Central memory CD8-positive, alpha-beta T cell (primary cell): ENCODE results near the gene YWHAE.
"Not testable (repeated sequence)": the region's sequence is repeated elsewhere in the genome, so short reads cannot be mapped to it uniquely, and the experiment has no call there.

Experiments
- ATAC-seq: fragments of 150-1000 bp; cut with Tn5 transposase; replicated peaks from 2 replicates; pipeline ENCODE4 v1.10.0; 2022; ENCODE audit warnings: mild to moderate bottlenecking, moderate FRiP score, moderate number of reproducible peaks; ENCODE audit not compliant: poor library complexity, severe bottlenecking; ENCODE audit errors: extremely low read depth
- DNase-seq, 2 donors: peaks; one replicate each; pipeline ENCODE4 v3.0.0; 2021; ENCODE audit warnings: low spot score in 2 of 2
- H3K27ac Mint-ChIP-seq: one replicate; pipeline ENCODE4 v1.8.0; 2022; ENCODE audit warnings: low read depth, mild to moderate bottlenecking, moderate library complexity, mixed read lengths
- H3K27me3 Mint-ChIP-seq: one replicate; pipeline ENCODE4 v1.8.0; 2022; ENCODE audit warnings: mixed read lengths
- H3K36me3 Mint-ChIP-seq: one replicate; pipeline ENCODE4 v1.8.0; 2022; ENCODE audit warnings: mild to moderate bottlenecking, moderate library complexity, mixed read lengths; ENCODE audit not compliant: insufficient read depth
- H3K4me1 Mint-ChIP-seq: one replicate; pipeline ENCODE4 v1.8.0; 2022; ENCODE audit warnings: mixed read lengths
- H3K4me3 Mint-ChIP-seq: one replicate; pipeline ENCODE4 v1.8.0; 2022; ENCODE audit warnings: mild to moderate bottlenecking, moderate library complexity, mixed read lengths
- H3K9me3 Mint-ChIP-seq: one replicate; pipeline ENCODE4 v1.8.0; 2022; ENCODE audit warnings: mixed read lengths

Gene YWHAE

DNA sequence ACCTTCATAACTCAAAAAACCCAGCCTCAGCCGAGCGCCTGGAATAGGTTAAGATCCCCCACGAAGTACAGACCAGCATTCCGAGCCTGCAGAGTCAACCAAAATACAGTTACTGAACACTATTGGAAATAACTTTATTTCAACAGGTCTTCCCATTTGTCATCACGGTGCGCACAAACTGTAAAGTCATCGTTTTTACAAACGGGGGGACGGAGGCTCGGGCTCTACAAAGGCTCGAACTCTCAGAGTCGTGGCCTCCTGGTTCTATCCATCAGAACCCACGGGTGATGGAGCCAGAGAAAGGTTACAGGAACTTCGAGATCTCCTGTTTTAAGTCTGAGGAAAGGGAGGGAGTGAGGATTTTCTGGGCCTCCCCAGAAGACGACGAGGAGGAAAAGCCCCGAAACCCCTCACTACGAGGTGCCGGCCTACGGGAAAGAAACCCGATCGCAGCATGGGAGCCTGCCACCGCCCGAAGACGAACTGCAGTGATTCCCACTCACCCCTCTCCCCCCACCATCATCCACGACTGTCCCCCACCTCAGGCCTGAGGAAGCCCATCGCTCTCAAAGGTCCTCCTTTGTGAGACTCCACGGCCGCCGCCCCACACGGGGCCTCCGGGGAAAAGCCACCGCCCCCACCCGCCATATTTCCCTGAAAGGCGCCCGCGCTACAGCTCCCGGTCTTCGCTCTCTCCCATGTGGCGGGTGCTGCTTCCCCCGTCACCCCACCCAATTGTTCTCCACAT, 917 bp downstream of the YWHAE start:
- Mint-ChIP-seq H3K4me3 (peak overlapping the region; percentile 100), H3K27me3 (no peaks in the 10 kb centered on the region), H3K36me3 (peaks cover 32% of the 10 kb centered on the region), H3K27ac (peak overlapping the region; percentile 100), H3K9me3 (no peaks in the 10 kb centered on the region), H3K4me1 (peaks cover 47% of the 10 kb centered on the region)
- peak; percentile 30 for ATAC-seq
- peak in 1 of 2 donors; percentile 15 for DNase-seq

DNA sequence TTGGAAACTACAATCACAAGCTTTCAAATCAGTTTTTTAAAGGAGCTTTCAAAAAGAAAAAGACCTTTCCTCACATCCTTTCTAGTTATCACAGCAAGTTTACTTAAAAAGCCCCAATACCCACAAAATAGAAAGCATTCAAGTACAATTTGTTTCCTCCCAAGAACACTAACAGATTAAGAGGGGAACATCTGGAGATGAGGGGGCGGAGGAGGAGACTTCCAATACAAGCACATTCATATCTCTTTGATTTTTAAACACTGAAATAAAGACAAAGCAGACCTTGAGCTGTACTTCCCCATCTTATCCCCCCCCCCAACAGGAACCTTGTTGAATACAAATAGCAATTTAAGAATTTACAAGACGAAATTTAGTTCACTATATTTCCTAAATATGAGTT, 2.0 kb downstream of the YWHAE start:
- ATAC-seq = no peak
- Mint-ChIP-seq H3K9me3 (no peaks in the 10 kb centered on the region), H3K27me3 (no peaks in the 10 kb centered on the region), H3K27ac (peak overlapping the region; percentile 100), H3K36me3 (peaks cover 35% of the 10 kb centered on the region), H3K4me1 (peaks cover 52% of the 10 kb centered on the region), H3K4me3 (peak overlapping the region; percentile 100)
- DNase-seq = no peak

DNA sequence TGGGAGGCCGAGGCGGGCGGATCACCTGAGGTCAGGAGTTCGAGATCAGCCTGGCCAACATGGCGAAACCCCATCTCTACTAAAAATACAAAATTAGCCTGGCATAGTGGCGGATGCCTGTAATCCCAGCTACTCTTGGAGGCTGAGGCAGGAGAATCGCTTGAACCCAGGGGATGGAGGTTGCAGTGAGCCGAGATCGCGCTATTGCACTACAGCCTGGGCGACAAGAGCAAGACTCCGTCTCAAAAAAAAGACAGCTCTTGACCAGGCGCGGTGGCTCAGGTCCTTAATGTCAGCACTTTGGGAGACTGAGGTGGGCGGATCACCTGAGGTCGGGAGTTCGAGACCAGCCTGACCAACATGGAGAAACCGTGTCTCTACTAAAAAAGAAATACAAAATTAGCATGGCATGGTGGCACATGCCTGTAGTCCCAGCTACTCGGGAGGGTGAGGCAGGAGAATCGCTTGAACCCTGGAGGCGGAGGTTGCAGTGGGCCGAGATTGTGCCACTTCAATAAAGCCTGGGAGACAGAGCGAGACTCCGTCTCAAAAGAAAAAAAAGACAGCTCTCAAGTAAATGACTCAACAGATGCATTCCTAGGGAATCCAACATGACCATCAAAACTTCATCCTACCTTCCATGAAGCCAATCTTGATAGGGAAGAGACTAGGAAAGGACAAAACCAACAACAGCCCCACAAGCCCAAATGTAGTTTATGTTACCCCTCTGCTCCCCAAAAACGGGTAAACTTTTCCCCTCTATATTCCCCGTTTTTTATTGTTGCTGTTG, 4.0 kb downstream of the YWHAE start:
- not testable (repeated sequence) for H3K27me3 Mint-ChIP-seq, H3K9me3 Mint-ChIP-seq, ATAC-seq, DNase-seq, H3K4me3 Mint-ChIP-seq
- H3K27ac Mint-ChIP-seq = peak overlapping the region; percentile 100
- H3K36me3 Mint-ChIP-seq = peaks cover 40% of the 10 kb centered on the region
- peaks cover 60% of the 10 kb centered on the region for H3K4me1 Mint-ChIP-seq

DNA sequence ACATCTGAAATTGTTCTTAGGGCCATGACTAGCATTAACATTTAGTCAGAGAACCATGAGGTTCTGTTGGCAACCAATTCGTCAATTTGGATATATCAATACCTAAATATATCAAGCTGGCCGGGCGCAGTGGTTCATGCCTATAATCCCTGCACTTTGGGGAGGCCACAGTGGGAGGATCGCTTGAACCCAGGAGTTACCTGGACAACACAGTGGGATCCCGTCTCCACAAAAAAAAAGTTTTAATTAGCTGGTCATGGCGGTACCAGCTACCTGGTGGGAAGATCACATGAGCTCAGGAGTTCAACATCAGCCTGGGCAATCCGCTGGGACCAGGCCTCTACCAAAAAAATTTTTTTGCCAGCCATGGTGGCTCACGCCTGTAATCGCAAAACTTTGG, 8.4 kb downstream of the YWHAE start:
- peaks cover 52% of the 10 kb centered on the region for H3K4me1 Mint-ChIP-seq
- no peak overlapping the region for H3K4me3 Mint-ChIP-seq
- H3K27ac Mint-ChIP-seq = no peak overlapping the region
- peaks cover 33% of the 10 kb centered on the region for H3K36me3 Mint-ChIP-seq
- no peak for ATAC-seq
- H3K27me3 Mint-ChIP-seq = no peaks in the 10 kb centered on the region
- DNase-seq = no peak
- H3K9me3 Mint-ChIP-seq = no peaks in the 10 kb centered on the region

DNA sequence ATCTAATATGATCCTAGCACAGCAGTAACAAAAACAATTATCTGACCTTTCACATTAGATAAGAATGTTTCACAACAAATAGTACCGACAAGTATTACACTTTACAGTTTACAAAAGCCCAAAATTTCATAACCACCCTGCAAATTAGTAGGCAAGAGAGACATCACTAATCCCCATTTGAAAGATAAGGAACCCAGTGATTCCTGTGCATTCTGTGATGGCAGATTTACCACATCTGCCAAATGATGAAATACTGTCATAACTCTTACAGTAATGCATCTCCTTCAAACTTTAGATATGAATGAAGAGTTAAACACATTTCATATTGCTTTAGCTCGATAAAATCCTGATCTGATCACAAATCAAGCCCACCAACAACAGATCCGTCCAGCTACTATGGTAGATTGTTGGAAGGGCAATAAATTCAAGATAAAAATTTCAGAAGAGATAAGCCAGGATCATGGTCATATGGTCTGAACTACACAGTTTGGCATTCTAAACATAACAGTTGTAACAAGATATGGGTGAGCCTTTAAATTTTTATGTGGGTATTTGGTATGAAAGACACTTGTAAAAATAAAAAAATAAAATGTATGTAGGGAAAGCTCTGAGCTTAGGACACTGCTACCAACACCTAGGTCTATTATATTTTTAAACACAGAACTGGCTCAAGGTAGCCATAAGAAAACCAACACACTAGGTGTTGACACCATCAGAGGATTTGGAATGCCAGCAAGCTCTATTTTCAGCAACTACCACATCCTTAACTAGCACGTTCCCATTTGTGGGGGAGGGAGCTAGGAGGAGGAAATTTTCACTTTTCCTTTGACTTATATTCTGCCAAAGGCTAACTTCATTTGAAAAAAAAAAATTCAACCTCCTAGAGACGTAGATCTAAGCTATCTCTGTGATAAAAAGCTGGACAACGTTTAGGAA, 9.3 kb downstream of the YWHAE start:
- Mint-ChIP-seq H3K4me1 (peaks cover 47% of the 10 kb centered on the region), H3K4me3 (peak overlapping the region; percentile 5), H3K27ac (peak overlapping the region; percentile 20), H3K36me3 (peaks cover 27% of the 10 kb centered on the region), H3K9me3 (no peaks in the 10 kb centered on the region), H3K27me3 (no peaks in the 10 kb centered on the region)
- ATAC-seq = no peak
- no peak for DNase-seq

DNA sequence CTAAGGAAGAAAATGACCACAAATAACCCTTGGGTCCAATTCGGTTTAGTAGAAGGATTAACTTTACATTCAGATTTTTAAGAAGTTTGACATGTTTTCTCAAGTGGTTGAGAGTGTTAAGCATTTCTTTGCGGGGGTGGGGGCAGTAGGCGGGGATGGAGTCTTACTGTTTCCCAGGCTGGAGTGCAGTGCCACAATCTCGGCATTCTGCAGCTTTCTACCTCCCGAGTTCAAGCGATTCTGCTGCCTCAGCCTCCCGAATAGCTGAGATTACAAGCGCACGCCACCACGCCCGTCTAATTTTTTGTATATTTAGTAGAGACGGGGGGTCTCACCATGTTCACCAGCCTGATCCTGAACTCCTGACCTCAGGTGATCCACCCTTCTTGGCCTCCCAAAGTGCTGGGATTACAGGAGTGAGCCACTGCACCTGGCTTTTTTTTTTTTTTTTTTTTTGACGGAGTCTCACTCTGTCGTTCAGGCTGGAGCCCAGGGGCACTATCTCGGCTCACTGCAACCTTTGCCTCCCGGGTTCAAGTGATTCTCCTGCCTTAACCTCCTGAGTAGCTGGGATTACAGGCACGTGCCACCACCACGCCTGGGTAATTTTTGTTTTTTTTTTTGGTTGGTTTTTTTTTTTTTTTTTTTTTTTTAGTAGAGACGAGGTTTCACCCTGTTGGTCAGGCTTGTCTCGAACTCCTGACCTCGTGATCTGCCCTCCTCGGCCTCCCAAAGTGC, 12.4 kb downstream of the YWHAE start:
- not testable (repeated sequence) for DNase-seq, H3K27ac Mint-ChIP-seq, ATAC-seq, H3K9me3 Mint-ChIP-seq, H3K27me3 Mint-ChIP-seq, H3K4me3 Mint-ChIP-seq
- Mint-ChIP-seq H3K36me3 (peaks cover 27% of the 10 kb centered on the region), H3K4me1 (peaks cover 40% of the 10 kb centered on the region)

DNA sequence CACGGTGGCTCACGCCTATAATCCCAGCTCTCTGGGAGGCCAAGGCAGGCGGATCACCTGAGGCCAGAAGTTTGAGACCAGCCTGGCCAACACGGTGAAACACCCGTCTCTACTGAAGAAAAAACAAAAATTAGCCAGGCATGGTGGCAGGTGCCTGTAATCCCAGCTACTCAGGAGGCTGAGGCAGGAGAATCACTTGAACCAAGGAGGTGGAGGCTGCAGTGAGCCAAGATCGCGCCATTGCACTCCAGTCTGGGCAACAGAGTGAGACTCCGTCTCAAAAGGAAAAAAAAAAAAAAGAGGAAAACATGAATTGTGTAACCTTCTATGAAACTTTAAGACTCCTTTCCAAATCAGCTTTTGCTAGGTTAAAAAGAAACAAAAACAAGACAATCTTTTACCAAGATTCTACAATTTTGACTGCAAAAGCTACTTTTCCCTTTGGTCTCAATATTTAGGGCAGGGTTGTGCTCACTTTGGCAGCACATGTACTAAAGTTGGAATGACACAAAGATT, 13.3 kb downstream of the YWHAE start:
- H3K4me3 Mint-ChIP-seq, H3K27me3 Mint-ChIP-seq, ATAC-seq, H3K9me3 Mint-ChIP-seq, DNase-seq: not testable (repeated sequence)
- Mint-ChIP-seq H3K27ac (peak overlapping the region; percentile 19), H3K36me3 (peaks cover 28% of the 10 kb centered on the region), H3K4me1 (peaks cover 36% of the 10 kb centered on the region)

DNA sequence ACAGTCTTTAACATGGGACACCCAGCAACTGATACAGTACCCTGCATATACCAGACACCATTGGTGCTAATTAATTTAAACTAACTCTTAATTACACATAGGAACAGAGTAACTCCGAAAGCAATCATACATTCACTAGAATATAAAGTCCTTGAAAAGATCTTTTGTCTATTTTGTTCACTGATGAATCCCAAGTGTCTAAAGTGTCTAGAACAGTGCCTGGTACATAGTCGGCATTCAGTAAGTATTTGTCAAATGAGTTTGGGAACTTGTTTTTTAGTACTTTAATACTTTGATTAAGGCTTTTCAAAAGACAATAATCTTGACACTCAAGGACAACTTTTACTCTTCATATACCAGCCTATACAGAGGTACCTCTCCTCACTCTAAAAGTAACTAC, 13.8 kb downstream of the YWHAE start:
- Mint-ChIP-seq H3K36me3 (peaks cover 25% of the 10 kb centered on the region), H3K27me3 (no peaks in the 10 kb centered on the region), H3K4me1 (peaks cover 41% of the 10 kb centered on the region), H3K27ac (peak overlapping the region; percentile 19), H3K4me3 (no peak overlapping the region), H3K9me3 (no peaks in the 10 kb centered on the region)
- DNase-seq (no peak), ATAC-seq (no peak)

DNA sequence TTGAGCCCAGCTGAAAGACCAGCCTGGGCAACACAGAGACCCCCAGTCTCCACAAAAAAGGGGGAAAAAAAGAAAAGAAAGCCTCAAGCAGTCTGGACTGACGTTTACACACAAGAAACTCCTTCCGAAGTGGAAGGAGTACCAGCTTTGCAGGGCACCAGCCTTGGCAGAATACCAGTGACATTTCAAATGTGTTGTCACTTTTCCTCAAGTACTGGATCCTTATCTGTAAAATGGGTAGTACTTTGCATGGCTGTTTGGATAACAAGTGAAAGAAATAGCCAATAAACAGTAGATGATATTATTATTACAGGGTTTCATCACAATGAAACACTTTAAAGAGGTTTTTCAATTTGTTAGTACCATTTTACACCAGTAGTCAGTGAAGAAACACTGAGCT, 14.2 kb downstream of the YWHAE start:
- no peak overlapping the region for H3K27ac Mint-ChIP-seq
- ATAC-seq = no peak
- H3K4me3 Mint-ChIP-seq = no peak overlapping the region
- DNase-seq = no peak
- peaks cover 25% of the 10 kb centered on the region for H3K36me3 Mint-ChIP-seq
- no peaks in the 10 kb centered on the region for H3K27me3 Mint-ChIP-seq
- no peaks in the 10 kb centered on the region for H3K9me3 Mint-ChIP-seq
- peaks cover 44% of the 10 kb centered on the region for H3K4me1 Mint-ChIP-seq

DNA sequence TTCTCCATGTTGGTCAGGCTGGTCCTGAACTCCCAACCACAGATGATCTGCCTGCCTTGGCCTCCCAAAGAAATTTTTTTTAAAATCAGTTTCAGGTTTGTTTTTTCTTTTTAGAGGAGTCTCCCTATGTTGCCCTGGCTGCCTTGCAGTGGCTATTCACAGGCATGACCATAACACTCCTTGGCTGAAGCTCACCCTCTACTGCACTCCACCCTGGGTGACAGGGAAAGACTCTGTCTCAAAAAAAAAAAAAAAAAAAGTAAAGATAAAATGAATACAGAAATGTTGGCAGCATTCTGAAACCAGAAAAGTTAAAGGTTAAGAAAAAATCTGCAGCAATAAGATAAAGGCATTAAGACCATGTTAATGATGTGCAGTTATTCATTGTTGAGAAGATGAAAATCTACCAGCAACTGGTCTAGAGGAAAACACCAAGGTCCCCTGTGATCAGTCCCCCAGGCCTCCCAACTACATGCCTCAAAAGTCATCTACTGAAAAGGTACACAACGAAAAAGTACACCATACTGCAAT, 15.1 kb downstream of the YWHAE start:
- H3K27ac Mint-ChIP-seq = no peak overlapping the region
- H3K27me3 Mint-ChIP-seq = no peaks in the 10 kb centered on the region
- DNase-seq (no peak), ATAC-seq (no peak)
- no peak overlapping the region for H3K4me3 Mint-ChIP-seq
- no peaks in the 10 kb centered on the region for H3K9me3 Mint-ChIP-seq
- H3K36me3 Mint-ChIP-seq = peaks cover 22% of the 10 kb centered on the region
- peaks cover 44% of the 10 kb centered on the region for H3K4me1 Mint-ChIP-seq

DNA sequence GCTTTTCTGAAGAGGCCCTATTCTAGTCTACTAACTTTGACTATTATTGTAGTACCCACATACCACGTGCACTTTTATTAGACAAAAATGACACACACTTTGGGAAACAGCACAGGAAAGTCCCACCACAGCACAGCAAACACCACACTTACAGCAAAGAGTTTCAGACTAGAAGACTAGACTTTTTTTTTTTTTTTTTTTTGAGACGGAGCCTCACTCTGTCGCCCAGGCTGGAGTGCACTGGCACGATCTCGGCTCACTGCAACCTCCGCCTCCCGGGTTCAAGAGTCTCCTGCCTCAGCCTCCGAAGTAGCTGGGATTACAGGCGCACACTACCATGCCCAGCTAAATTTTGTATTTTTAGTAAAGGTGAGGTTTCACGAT, 20.1 kb downstream of the YWHAE start:
- peak; percentile 68 for ATAC-seq
- peaks cover 62% of the 10 kb centered on the region for H3K4me1 Mint-ChIP-seq
- DNase-seq = peak in 1 of 2 donors; percentile 25
- H3K9me3 Mint-ChIP-seq = no peaks in the 10 kb centered on the region
- H3K4me3 Mint-ChIP-seq = peak overlapping the region; percentile 34
- peak overlapping the region; percentile 29 for H3K27ac Mint-ChIP-seq
- no peaks in the 10 kb centered on the region for H3K27me3 Mint-ChIP-seq
- peaks cover 19% of the 10 kb centered on the region for H3K36me3 Mint-ChIP-seq
